Mucosa of descending colon (tissue), 3 donors: ENCODE data around the gene DNAJA4. TPM values are rescaled to one million over a fixed set of nuclear protein-coding genes. Genes with fewer than 3 reads are reported as not detected.
A peak's percentile ranks its signal among the peaks of the same experiment; 100 is the strongest.

ENCODE experiments used
- ATAC-seq: fragments of 200-7000 bp; cut with Tn5 transposase; one replicate; pipeline ENCODE4 v1.9.1; 2020; ENCODE audit warnings: mild to moderate bottlenecking, moderate library complexity
- DNase-seq, 3 donors: peaks; one replicate each; pipeline ENCODE4 v3.0.0-alpha.2; 2020
- H3K36me3 ChIP-seq: fragments of 200-600 bp; one replicate; pipeline ENCODE4 v1.8.0; 2021; ENCODE audit warnings: low read depth, mild to moderate bottlenecking
- H3K4me1 ChIP-seq: fragments of 200-600 bp; one replicate; pipeline ENCODE4 v1.8.0; 2021; ENCODE audit warnings: low read depth, mild to moderate bottlenecking
- H3K4me3 ChIP-seq: fragments of 200-600 bp; one replicate; pipeline ENCODE4 v1.8.0; 2021; ENCODE audit warnings: mild to moderate bottlenecking
- H3K9me3 ChIP-seq: fragments of 200-600 bp; one replicate; pipeline ENCODE4 v1.8.0; 2021; ENCODE audit warnings: mild to moderate bottlenecking
- intact Hi-C, 2 donors: fragments of 100-400 bp; cut with DNase I in 1 of 2; cut with micrococcal nuclease in 1 of 2; formaldehyde crosslinking; loops; one replicate each; pipeline versions ENCODE4 v1.11.0 to v1.11.1; 2022; cut with DNase I, micrococcal nuclease
- total RNA-seq, 3 donors: library from RNA; stranded (reverse); fragmentation: NEBNext Ultra II Directional in 2 of 3; extraction: Animal tissue kit (Norgen Biotek cat#: 25700) in 2 of 3; gene quantifications; one replicate each; pipeline versions ENCODE4 v1.2.1 to v1.2.4, GENCODE V29; 2021 to 2023
- TF ChIP-seq, protein P1 (sequence below): fragments of 200-600 bp; IDR thresholded peaks from one replicate; pipeline ENCODE4 v1.8.0; 2022; ENCODE audit warnings: antibody characterized with exemption, mild to moderate bottlenecking
- donor health status: DM: no; HTN: no; CAD: no; lungs with moderate emphysema.
- donor health status: DM: no; HTN: no; CAD: no.
- donor health status: DM: no; HTN: yes; CAD: no.

Gene DNAJA4
- total RNA-seq, 3 donors from 2014 or later, result 33.8 to 52.8 (median 43.5) TPM

DNA sequence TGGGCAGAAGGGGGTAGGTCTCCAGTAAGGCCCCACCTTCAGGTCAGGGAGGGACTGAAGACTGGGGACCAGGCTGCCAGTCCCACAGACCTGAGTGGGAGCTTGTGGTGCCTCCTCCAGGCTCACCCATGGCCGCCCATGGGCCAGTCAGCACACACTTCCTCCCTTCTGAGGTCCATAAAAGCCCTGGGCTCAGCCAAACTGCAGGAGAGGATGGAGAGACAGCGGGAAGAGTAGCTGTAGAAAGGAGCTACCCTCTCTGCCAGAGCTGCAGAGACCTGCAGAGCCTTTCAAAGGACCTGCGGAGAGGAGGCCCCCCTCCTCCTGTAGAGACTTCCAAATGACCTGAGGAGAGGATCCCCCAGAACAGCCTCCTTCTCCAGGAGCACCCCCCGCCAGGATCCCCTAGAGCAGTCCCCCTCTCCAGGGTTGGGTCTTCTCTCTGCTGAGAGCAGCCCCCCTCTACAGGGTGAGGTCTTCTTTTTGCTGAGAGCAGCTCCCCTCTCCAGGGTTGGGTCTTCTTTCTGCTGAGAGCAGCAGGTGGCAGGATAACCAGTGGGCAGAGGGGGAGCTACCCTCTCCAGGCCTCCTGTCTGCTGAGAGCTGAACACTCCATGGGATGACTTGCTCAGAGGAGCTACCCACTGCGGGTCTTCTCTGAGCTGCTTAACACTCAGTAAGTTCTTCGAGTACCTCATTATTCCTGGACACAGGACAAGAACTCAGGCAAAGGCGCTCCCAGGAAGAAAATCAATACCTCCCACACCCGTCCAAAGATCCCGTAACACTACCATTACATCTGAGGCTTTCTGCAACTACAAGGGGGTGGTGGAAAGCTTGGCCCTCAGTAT is 40.1 kb downstream of the DNAJA4 start:
- no peak overlapping the region for H3K4me3 ChIP-seq
- intact Hi-C loops, result loop anchor here (5.0 to 10.0 kb wide), 2 partner anchors 118 to 180 kb away; no protein-coding TSS in a partner anchor
- H3K36me3 ChIP-seq, result no peaks in the 10 kb centered on the region
- TF ChIP-seq, protein P1, sequence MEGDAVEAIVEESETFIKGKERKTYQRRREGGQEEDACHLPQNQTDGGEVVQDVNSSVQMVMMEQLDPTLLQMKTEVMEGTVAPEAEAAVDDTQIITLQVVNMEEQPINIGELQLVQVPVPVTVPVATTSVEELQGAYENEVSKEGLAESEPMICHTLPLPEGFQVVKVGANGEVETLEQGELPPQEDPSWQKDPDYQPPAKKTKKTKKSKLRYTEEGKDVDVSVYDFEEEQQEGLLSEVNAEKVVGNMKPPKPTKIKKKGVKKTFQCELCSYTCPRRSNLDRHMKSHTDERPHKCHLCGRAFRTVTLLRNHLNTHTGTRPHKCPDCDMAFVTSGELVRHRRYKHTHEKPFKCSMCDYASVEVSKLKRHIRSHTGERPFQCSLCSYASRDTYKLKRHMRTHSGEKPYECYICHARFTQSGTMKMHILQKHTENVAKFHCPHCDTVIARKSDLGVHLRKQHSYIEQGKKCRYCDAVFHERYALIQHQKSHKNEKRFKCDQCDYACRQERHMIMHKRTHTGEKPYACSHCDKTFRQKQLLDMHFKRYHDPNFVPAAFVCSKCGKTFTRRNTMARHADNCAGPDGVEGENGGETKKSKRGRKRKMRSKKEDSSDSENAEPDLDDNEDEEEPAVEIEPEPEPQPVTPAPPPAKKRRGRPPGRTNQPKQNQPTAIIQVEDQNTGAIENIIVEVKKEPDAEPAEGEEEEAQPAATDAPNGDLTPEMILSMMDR, result no peak
- DNase-seq, result no peak
- H3K9me3 ChIP-seq, result no peaks in the 10 kb centered on the region
- ATAC-seq, result no peak
- H3K4me1 ChIP-seq, result peaks cover 4% of the 10 kb centered on the region

DNA sequence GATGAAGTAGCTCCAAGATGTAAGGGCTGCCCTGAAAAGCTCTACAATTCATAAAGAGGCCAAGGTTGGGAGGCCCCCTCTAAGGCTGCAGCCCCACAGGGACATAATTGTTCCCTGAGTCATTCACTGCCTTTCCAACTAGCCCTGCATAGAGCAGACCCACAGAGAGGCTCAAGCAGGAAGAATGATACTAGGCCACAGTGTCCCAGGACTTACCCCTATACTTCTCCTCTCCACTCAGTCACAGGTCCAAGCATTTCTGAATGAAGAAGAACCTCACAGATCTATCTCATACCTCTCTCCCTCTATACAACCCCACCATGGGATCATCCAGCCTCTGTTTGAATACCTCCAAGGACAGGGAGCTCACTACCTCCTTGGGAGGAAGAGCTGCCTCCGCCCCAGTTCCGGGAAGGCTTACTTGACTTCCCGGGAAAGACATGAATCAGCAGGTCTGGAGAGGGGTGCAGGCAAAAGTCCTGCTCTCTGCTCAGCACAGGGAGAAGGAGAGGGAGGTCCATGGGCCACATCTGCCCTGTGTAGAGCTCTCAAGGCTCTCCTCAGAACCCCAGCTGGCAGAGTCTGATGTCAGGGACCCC is 41.9 kb downstream of the DNAJA4 start:
- intact Hi-C loops, result loop anchor here (5.0 to 10.0 kb wide), 2 partner anchors 116 to 179 kb away; no protein-coding TSS in a partner anchor

DNA sequence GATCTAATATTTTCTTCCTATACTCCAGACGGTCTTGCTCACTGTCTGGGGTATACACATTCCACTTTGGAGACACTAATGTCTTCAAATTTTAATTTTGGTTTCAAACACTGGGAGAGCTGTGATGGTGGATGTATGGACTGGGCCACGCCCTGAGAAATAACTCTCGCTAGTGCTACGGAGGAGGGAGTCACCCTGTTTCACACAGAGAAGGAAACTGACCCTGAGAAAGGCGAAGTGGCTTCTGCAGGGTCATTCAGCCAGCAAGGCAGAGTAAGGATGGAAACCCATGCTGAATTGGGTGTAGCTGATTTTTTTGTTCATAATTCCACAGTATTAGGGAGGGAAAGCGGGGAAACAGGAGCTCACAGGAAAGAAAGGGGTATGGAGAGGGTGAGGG is 43.6 kb downstream of the DNAJA4 start:
- DNase-seq (no peak), ATAC-seq (peak; percentile 21)
- H3K36me3 ChIP-seq, result no peaks in the 10 kb centered on the region
- H3K9me3 ChIP-seq, result no peaks in the 10 kb centered on the region
- H3K4me3 ChIP-seq, result no peak overlapping the region
- peaks cover 4% of the 10 kb centered on the region for H3K4me1 ChIP-seq
- TF ChIP-seq, protein P1, result no peak
- intact Hi-C loops, result loop anchor here (5.0 to 10.0 kb wide), 2 partner anchors 114 to 177 kb away; no protein-coding TSS in a partner anchor

More for the DNA sequence above, 41.9 kb downstream of the DNAJA4 start:
- Histone ChIP-seq H3K4me1 (peaks cover 4% of the 10 kb centered on the region), H3K36me3 (no peaks in the 10 kb centered on the region), H3K4me3 (no peak overlapping the region), H3K9me3 (no peaks in the 10 kb centered on the region)
- DNase-seq (no peak), ATAC-seq (no peak)
- TF ChIP-seq, protein P1, result no peak

DNA sequence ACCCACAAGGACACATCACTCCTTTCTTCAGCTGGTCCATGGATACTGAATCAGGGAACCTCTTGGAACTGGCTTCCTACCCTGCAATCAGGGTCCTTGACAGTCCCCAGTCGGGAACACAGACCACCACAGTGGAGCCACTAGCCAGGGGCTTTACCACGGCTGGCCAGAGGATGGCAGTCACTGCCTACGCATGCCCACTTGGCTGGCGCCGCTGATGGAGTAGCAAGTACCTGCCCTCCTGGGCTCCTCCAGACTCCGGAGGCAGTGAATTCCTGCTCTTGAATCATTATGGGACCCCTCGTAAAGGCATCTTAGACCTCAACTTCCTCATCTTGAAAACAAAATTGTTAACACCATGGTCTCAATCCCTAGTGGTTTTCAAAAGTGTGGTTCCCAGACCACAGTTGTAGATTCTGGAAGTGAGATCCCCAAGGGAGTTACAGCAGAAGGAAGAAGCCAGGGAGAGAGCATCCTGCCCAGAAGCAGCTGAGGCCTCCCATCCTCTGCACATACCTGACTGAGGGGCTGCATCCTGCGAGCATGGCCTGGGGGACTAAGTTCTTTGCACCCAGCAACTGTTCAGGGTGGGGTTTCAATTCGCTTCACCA is 44.2 kb downstream of the DNAJA4 start:
- ATAC-seq (peak; percentile 91), DNase-seq (peak in 2 of 3 donors; percentile 83 to 84)
- Histone ChIP-seq H3K4me3 (no peak overlapping the region), H3K36me3 (no peaks in the 10 kb centered on the region), H3K4me1 (peaks cover 4% of the 10 kb centered on the region), H3K9me3 (no peaks in the 10 kb centered on the region)
- intact Hi-C loops, result loop anchor here (5.0 to 10.0 kb wide), 2 partner anchors 114 to 176 kb away; no protein-coding TSS in a partner anchor
- TF ChIP-seq, protein P1, result peak; percentile 60

DNA sequence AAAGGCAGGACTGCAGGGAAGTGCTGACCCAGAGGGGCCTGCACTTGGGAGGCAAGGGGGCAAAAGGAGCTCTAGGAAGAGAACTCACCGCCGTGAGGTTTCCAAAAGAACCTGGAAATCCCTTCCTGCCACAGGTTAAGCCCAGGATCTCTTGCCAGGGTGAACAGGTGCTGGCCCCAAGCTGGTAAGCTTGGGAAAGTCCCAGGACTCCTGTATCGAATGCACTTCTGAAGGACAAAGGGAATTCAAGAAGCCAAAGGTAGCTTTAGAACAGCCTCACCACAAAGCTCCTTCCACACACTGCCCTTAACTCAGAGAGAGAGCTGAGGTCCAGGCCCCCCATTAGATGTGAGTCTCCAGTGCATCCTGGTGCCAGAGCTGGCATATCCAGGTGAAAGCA is 46.9 kb downstream of the DNAJA4 start:
- TF ChIP-seq, protein P1, result no peak
- DNase-seq (no peak), ATAC-seq (no peak)
- Histone ChIP-seq H3K4me3 (no peak overlapping the region), H3K4me1 (peaks cover 13% of the 10 kb centered on the region), H3K36me3 (no peaks in the 10 kb centered on the region), H3K9me3 (no peaks in the 10 kb centered on the region)
- intact Hi-C loops, result no loop called here
